Progenitor cell of endocrine pancreas (in vitro differentiated cells): ENCODE results near the gene MSMP. TPM values are rescaled to one million over a fixed set of nuclear protein-coding genes. Genes with fewer than 3 reads are reported as not detected.

ENCODE experiments used
- DNase-seq: peaks from one replicate; pipeline ENCODE4 v3.0.0; 2021; ENCODE audit warnings: low spot score; ENCODE audit not compliant: unreplicated experiment
- H3K27ac Mint-ChIP-seq: 2 replicates; pipeline ENCODE4 v1.8.0; 2021; ENCODE audit warnings: mild to moderate bottlenecking, moderate library complexity, mixed read lengths
- H3K27me3 Mint-ChIP-seq: 2 replicates; pipeline ENCODE4 v1.8.0; 2021; ENCODE audit warnings: mixed read lengths
- H3K36me3 Mint-ChIP-seq: 2 replicates; pipeline ENCODE4 v1.8.0; 2022; ENCODE audit warnings: mixed read lengths; ENCODE audit not compliant: insufficient read depth
- H3K4me1 Mint-ChIP-seq: 2 replicates; pipeline ENCODE4 v1.8.0; 2021; ENCODE audit warnings: low read depth, mixed read lengths
- H3K4me3 Mint-ChIP-seq: 2 replicates; pipeline ENCODE4 v1.8.0; 2021; ENCODE audit warnings: low read depth, mild to moderate bottlenecking, moderate library complexity, mixed read lengths
- H3K9me3 Mint-ChIP-seq: 2 replicates; pipeline ENCODE4 v1.8.0; 2021; ENCODE audit warnings: low read depth, mixed read lengths
- CTCF ChIP-seq: fragments of 200-600 bp; sonication (generic); IDR thresholded peaks from one replicate; pipeline ENCODE4 v1.5.0; 2021; ENCODE audit warnings: antibody characterized with exemption, mild to moderate bottlenecking; ENCODE audit not compliant: unreplicated experiment
- total RNA-seq: library from RNA; stranded (reverse); gene quantifications from 2 replicates; pipeline ENCODE4 v1.2.1, GENCODE V29; 2021

Gene MSMP
- total RNA-seq, 1 donor from 2014 or later, result not detected

GRCh38 chr9:35763181-35763580 is 9.1 kb upstream of the MSMP start:
- Mint-ChIP-seq H3K4me3 (no peak overlapping the region), H3K27me3 (no peaks in the 10 kb centered on the region), H3K9me3 (no peaks in the 10 kb centered on the region), H3K4me1 (peaks cover 21% of the 10 kb centered on the region), H3K27ac (no peak overlapping the region), H3K36me3 (peaks cover 1% of the 10 kb centered on the region)
- no peak for DNase-seq
- no peak for TF ChIP-seq CTCF

GRCh38 chr9:35760651-35761050 is 6.6 kb upstream of the MSMP start:
- H3K36me3 Mint-ChIP-seq, result peaks cover 1% of the 10 kb centered on the region
- no peaks in the 10 kb centered on the region for H3K9me3 Mint-ChIP-seq
- H3K27ac Mint-ChIP-seq, result no peak overlapping the region
- no peaks in the 10 kb centered on the region for H3K27me3 Mint-ChIP-seq
- no peak for TF ChIP-seq CTCF
- H3K4me1 Mint-ChIP-seq, result peaks cover 30% of the 10 kb centered on the region
- no peak for DNase-seq
- H3K4me3 Mint-ChIP-seq, result no peak overlapping the region

- Mint-ChIP-seq H3K4me1 (peaks cover 30% of the 10 kb centered on the region), H3K36me3 (peaks cover 1% of the 10 kb centered on the region), H3K27me3 (no peaks in the 10 kb centered on the region), H3K9me3 (no peaks in the 10 kb centered on the region), H3K4me3 (peak overlapping the region; percentile 25), H3K27ac (peak overlapping the region; percentile 44)
- no peak for DNase-seq
- no peak for TF ChIP-seq CTCF
Observed at GRCh38 chr9:35759795-35760194, 5.7 kb upstream of the MSMP start.

DNA sequence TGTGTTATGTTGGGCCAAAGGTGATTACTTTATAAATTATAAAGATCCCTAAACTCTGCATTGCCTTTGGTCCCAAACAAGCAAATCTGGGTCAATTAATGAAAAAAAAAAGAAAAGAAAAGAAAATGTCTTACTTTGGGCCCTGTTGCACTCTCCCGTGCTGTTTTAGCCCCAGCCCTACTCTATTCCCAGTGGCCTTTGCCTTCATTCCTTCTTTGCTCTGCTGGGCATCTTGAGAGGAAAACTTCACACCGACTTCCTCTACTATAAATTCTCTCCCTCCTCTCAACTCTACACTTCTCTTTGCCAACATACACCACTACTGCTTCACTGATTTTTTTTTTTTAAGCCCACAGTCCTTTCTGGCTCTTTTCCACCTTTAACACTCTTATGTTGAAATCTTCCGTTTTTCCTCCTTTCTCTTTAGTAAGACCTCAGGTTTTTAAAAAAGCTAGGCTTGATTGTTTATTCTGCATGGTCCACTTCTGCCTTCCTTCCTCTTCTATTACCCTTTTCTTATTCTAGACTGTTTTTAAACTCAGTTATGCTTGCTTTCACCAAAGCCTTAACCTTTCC is 4.5 kb upstream of the MSMP start:
- Mint-ChIP-seq H3K27me3 (no peaks in the 10 kb centered on the region), H3K27ac (peak overlapping the region; percentile 78)

DNA sequence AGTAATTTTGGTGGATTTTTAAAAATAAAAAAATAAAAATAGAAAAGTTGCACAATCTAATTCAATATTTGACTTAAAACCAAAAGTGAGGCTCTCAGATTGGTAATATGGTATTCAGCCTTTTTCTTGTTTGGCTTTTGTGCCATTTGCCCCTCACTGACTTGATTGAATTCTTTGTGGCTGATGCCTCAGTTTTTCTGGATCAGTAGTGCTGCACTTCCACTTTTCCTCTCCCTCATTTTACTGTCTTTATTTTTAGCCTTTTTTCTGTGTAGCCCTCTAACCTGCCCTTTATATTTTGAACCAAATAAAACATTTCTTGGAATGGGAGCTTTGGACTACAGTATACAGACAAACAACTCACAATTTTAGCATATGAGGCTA is 3.8 kb upstream of the MSMP start:
- no peak for TF ChIP-seq CTCF
- Mint-ChIP-seq H3K36me3 (peaks cover 8% of the 10 kb centered on the region), H3K9me3 (no peaks in the 10 kb centered on the region), H3K4me3 (peak overlapping the region; percentile 97), H3K27ac (peak overlapping the region; percentile 78), H3K4me1 (peaks cover 30% of the 10 kb centered on the region), H3K27me3 (no peaks in the 10 kb centered on the region)
- DNase-seq, result no peak

More for the DNA sequence above, 4.5 kb upstream of the MSMP start:
- H3K4me1 Mint-ChIP-seq, result peaks cover 30% of the 10 kb centered on the region
- H3K9me3 Mint-ChIP-seq, result no peaks in the 10 kb centered on the region
- H3K36me3 Mint-ChIP-seq, result peaks cover 4% of the 10 kb centered on the region
- H3K4me3 Mint-ChIP-seq, result peak overlapping the region; percentile 97
- no peak for DNase-seq
- no peak for TF ChIP-seq CTCF
